Activated T-cell treated with anti-CD3 and anti-CD28 coated beads for 24 hours (primary cell): ENCODE results near the gene TMEM132E.
A peak's percentile ranks its signal among the peaks of the same experiment; 100 is the strongest.

Experiments used
- DNase-seq: peaks from one replicate; pipeline ENCODE4 v3.0.0-alpha.2; 2020; ENCODE audit warnings: low read depth

TMEM132E gene

DNA sequence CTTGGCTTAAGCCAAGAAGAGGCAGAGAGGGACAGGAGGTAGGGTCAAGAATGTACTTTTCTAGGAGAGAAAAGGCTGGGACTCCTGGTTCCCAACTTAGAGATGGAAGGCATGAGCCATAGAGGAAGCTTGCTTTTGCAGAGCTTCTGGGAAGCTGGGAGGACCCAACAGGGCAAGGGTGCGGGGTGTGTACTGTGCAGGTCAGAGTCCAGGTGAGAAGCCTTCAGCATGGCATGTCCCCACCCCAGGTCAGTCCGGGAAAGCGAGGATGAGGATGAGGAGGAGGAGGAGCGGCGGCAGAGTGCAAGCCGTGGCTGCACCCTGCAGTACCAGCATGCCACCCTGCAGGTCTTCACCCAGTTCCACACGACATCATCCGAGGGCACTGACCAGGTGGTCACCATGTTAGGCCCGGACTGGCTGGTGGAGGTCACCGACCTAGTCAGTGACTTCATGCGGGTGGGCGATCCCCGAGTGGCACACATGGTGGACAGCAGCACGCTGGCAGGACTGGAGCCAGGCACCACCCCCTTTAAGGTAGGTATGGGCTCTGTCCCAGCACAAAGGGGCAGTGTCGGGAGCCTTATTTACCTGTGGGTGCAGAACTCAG, 55.3 kb downstream of the TMEM132E start:
- no peak for DNase-seq

DNA sequence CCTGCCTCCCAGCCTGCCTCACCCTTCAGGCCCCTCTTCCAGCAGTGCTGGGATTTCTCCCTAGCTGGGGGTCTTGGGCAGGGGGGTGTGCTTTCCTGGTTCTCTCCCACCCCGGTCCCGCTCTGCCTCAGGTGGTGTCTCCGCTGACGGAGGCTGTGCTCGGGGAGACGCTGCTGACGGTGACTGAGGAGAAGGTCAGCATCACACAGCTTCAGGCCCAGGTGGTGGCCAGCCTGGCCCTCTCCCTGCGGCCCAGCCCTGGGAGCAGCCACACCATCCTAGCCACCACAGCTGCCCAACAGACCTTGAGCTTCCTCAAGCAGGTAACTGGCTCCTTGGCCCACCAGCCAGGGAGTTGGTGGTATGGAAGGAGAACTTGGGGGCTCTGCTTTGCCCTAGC, 56.5 kb downstream of the TMEM132E start:
- DNase-seq: no peak

DNA sequence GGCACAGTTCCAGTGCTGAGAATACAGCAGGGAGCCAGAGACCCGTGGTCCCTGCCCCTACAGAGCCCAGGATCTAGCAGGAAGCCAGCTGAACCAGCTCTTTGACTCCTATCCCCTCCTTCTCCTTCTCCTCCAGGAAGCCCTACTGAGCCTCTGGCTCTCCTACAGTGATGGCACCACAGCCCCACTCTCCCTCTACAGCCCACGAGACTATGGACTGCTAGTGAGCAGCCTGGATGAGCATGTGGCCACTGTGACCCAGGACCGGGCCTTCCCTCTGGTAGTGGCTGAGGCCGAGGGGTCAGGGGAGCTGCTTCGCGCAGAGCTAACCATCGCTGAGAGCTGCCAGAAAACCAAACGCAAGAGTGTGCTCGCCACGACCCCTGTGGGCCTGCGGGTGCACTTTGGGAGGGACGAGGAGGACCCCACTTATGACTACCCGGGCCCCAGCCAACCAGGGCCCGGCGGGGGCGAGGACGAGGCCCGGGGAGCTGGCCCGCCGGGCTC, 57.7 kb downstream of the TMEM132E start:
- no peak for DNase-seq

DNA sequence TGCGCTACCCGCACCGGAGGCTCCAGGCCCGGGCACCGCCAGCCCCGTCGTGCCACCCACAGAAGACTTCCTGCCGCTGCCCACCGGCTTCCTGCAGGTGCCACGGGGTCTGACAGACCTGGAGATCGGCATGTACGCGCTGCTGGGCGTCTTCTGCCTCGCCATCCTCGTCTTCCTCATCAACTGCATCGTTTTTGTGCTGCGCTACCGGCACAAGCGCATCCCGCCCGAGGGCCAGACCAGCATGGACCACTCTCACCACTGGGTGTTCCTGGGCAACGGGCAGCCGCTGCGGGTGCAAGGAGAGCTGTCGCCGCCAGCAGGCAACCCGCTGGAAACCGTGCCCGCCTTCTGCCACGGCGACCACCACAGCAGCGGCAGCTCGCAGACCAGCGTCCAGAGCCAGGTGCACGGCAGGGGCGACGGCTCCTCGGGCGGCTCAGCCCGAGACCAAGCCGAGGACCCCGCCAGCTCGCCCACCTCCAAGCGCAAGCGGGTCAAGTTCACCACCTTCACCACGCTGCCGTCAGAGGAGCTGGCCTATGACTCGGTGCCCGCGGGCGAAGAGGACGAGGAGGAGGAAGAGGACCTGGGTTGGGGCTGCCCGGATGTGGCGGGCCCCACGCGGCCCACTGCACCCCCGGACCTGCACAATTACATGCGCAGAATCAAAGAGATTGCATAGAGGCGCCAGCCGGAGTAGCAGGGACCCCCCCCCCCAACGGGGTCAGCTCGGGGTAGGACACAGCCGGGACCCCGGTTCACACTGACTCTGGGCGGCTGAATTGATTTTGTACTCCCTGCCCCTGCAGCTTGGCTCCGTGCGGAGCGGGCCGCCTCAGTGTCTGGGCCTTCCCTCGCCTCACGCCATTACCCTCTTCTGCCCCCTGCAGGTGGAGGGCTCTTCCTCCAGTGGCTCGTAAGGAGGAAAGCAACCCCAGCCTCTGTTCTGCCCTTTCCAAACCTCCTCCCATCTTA, 58.5 kb downstream of the TMEM132E start:
- DNase-seq: peak; percentile 74

DNA sequence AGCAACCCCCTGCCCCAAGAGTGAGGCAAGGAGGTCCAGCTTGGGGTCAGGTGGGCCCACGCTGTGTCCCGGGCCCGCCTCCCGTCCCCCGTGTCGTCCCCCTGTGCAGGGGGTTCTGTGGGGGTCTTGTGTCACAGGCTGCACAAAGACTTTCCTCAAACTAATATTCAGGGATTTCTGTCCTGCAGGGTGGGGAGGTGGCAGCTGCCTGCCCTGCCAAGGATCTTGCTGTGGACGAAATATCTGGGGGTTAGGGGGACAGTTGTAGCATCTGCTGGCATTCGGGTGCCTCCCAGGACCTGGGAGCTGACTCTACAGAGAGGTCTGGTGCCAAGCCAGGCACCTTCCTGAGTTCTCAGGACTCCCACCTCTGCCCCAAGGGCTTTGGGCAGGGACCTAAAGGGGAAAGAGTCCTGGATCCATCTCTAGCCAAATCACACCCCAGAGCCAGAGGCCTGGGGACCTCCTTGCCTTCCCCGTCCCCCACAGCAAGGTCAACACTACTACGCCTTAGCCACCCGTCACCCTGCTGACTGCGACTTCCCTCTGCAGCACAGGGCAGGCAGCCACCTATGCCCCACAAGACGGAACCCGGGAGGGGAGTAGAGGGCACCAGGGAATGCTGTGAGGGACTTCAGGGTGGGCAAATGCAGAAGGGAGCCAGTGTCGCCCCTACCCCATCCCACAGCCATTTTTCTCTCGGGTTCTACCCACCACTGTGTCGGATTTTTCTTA, 59.3 kb downstream of the TMEM132E start:
- DNase-seq: no peak

DNA sequence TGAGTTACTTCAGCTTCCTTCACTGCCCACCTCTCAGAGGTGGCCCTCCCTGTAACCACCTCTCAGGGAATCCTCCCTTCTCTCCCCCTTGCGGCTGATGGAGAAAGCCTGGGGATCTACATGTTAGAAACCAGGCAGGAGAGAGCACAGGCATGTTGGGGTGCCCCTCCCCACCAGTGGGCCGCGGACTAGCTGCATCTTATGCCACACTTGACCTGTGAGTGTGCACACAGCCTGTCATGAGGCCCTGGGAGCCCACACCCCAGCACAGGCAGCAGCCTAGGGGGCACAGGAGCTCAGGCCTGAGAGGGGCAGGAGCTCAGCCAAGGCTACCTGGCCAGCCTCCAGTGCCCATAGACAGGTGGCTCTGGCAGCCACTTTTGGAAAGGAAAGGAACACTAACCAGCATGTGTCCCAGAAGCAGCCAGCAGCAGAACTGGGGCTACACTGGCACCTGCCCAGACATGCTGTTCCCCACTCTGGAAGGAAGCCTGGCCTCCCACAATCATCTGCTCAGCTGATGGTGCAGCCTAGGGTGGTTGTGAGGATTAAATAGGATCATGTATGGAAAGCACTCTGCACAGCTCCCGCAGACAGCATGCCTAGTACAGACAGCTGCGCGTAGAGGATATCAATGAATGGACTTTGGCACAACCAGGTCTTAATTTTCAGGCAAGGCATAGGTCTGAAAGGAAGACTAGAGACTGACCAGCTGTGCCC, 60.5 kb downstream of the TMEM132E start:
- no peak for DNase-seq

DNA sequence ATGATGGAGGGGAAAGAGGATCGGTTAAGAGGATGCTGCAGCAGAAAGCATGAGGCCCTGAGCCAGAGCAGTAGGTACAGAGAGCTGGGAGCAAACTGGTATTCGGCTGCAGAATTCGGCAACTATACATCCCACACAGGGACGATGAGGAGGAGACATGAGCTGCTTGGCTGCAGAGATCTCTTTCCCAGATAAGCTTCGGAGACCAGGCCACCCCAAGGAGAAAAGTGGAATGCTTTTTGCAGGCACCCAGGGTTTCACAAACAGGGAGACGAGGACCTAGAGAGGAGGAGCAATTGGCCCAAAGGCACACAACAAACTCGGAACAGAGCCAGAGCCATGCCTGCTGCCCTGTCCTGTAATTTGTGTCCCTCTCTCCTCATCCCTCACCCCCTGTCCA, 62.0 kb downstream of the TMEM132E start:
- no peak for DNase-seq

DNA sequence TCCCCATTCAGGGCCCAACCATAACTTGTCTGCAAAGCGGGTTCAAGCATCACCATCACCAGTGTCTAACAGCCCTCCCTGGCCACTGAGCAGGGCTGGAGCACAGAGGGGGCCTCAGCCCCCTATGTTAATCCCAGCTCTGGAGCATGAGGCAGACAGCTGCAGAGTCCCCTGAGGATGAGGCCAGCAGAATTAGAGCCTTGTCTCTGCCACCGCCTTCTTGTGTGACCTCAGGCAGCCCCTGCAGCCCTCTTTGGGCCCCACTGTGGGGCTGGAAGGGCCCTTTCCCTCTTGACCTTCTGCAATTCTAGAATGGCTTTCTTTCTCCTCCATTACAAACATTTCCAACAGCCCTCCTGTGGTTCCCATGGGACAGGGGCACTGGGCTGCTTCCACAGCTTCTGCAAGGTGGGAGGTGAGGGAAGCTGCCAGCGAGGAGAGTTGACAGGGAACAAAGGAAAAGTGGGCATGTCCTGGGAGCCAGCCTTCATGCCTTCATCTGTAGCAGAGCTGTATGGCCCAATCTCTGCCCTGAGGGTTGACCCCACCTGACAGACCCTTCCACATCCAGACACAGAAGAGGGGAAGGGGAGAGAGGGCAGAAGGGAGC, 65.7 kb downstream of the TMEM132E start:
- DNase-seq: no peak

DNA sequence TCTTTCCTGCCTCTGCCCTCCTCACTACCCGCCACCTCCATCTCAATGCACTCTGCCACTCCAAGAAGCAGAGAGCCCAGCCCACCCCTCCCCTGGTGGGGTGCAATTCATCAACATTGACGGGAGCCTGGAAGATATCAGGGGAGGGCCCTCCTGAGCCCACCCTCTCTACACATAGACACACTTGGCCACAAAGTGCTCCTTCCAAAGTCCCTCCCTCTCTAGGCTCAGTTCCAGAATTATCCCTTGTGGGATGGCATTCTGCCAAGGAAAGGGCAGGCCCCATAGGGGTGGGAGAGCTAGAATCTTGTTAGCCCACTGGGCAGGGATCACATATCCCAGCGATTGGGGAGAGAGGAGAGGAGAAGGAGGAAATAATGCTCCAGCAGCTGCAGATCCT, 66.2 kb downstream of the TMEM132E start:
- DNase-seq: no peak

DNA sequence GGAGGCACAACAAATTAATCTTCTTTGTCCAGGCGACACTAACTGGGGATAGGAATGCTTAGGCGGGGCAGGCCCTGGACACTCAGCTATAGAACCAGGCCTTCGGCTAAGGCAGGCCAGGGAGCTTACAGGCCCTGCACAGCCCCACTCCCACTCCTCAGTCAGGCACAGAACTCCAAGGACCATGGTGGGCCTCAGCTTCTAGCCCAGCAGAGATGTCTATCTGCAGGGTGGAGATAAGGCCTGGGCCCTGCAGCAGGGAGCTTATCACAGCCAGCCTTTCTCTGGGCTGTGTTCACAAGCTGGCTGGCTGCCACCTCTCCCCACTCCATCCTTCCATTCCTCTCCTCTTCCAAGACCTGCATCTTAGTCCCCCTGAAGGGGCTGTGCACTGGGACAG, 68.1 kb downstream of the TMEM132E start:
- no peak for DNase-seq

DNA sequence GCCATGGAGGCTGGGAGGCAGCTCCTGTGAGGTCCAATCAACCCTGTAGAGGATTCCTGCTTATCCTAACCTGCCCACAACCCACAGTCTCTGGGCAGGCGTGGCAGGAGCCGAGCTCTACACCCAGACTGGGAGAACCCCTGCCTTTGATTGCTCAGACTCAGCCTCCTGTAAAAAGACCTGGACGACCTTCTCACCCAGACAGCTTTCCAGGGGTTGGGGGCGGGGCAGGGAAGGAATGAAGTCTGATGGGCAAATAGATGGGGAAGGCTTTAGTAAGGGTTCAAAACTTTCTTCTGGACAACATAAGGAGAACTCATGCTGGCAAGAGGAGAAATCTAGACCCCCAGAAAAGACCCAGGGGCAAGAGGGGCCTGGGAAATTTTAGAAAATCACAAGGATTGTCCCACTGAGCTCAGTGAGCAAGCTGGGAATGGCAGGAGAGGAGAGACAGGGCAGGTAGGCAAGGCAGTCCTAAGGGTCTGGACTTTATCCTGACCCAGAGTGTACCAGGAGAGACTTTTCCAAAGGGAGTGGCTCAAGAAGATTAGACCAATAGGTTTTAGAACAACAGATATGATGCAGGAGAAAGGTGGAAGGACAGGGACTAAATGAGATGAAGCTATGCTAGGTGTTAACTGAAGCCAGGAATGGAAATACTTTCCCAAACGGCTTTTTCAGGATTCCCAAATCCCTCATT, 70.8 kb downstream of the TMEM132E start:
- DNase-seq: no peak

DNA sequence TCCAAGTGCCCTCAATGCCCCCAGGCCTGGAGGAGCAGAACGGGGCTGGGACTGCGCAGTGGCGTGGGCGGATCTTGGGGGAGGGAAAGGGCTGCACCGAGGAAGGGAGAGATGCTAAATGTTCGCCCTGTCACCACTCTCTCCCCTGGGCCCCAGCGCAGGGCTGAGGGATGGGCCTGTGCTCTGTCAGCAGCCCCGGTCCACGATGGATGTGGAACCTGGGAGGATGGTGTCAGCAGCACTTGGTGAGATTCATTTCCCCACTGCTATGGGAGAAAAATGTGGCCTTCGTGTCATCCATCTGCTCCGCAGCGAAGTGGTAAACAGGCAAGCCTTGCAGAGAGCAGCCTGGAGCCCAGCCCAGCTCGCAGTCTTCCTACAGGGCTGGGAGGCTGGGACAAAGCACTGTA, 72.0 kb downstream of the TMEM132E start:
- no peak for DNase-seq

DNA sequence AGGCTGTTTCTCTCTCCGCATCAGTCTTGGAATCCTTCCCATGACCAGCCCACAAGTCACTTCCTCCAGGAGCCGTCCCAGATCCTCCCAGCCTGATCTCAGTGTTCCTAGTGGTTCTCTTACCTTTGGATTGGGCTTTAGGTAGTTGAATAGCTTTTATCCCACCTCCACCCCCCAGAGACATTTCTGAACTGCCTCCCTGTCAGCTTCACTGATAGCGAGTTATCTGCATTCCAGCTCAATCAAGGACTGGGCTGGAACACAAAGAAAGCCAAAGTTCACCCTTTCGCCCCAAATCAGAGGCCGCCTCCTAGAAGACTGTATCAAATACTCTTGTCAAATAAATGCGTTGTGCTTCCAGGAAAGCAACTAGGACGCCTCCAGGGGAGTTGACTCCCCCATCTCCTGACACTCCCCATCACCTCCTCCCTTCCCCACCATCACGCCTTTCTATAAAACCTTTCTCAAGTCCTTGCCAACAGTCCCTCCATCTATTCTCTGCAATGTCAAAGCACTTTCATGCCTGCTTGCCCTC, 72.7 kb downstream of the TMEM132E start:
- DNase-seq: no peak

DNA sequence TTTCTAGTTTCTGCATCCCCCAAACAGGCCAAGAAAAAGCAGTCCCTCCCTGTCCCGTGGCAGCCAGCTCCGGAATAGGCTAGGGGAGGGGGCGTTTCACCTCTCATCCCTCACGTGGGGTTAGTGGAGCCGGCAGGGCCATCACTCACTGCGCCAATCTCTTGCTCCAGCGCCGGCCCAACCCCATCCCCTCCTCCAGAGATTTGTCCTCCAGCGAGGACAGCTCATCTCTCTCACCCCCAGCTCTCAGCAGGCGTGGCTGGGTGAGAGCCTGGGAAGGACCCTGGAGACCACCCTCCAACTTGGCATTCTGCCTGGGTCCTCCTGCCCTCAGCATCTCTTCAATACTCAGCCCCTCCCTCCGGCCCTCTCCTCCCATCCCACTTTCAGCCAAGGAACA, 74.1 kb downstream of the TMEM132E start:
- no peak for DNase-seq

DNA sequence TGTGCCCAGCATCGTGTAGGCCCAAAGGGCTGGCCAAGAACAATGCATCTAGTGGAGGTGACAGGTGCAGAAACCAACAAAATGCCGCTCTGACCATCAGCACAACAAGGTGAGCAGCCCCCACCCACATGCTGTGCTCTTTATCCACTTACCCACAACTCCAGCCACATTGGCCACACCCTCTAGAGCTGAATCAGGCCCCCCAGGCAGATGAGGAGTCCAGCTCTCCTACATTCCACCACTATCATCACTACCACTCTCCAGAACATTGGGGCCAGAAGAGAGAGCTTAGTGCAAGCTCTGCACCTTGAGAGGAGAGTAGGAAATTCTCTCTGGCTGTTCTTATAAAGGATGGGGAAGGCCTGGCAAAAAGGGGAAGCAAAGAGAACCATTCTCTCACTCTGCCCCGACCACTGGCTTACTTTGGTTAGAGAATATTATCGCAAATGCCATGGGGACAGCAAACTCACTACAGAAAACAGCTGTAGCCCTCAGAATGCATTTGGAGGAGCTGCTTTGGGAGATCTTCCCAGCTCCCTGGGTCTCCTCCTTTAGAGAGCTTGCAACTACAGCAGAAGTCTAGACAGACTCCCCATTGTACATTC, 75.0 kb downstream of the TMEM132E start:
- DNase-seq: no peak

DNA sequence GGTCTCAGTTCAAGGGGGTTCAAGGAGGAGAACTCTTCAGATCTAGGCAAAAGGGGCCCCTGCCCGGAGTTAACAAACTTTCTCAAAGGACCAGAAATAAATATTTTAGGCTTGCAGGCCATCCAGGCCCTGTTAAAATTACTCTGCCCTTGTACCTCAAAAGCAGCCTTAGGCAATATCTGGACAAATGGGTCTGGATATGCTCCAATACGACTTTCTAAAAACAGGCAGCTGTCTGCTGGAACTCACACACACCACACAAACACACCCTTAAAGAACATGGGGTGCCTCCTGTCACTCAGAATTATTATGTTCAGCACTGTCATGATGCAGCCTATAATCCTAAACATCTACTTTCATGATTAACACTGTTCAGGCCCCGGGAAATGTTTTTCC, 75.5 kb downstream of the TMEM132E start:
- DNase-seq: no peak

DNA sequence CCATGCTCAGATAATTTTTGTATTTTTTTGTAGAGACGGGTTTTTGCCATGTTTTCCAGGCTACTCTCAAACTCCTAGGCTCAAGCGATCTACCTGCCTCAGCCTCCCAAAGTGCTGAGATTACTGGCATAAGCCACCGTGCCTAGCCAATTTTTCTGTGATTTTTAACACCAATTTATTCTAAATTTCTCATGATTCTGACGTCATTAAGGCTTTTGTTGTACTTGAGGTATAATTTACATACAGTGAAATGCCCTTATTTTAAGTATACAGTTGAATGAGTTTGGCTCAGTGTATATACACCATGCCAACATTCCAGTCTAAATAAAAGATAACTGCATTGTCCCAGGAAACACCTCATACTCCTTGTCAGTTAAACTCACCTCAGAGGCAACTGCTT, 77.4 kb downstream of the TMEM132E start:
- DNase-seq: no peak

DNA sequence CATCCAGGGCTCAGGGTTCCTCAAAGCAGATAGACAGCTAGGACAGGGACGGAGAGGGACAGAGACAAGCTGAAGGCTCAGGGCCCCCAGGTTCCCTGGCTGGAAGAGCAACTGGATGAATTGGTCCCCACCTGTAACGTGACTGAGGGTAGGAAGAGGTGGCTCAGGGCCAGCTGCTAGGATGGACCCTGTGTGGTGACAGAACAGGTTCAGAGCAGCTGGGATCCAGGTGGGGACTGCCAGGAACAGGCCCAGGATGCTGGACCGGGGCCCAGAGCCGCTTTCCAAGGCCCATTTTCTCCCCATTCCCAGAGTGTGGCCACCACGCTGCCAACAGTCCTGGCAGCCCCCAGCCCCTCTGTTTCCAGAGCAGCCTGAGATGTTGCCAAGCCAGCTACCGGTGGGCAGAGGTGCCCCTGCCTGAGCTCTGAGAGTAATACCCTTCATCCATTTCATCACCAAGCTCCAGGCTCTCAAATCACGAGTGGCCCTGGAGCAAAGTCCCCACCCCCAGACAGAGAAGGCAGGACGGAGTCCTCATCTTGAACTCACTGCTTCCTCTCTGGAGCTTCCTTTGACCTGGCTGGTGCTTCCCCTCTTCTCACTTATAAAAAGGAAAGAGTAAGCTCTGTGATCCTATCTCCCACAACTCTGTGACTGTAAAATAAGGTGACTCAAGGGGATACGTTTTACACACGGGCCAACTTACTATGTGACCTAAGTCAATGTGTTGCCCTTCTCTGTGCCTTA, 79.6 kb downstream of the TMEM132E start:
- no peak for DNase-seq

DNA sequence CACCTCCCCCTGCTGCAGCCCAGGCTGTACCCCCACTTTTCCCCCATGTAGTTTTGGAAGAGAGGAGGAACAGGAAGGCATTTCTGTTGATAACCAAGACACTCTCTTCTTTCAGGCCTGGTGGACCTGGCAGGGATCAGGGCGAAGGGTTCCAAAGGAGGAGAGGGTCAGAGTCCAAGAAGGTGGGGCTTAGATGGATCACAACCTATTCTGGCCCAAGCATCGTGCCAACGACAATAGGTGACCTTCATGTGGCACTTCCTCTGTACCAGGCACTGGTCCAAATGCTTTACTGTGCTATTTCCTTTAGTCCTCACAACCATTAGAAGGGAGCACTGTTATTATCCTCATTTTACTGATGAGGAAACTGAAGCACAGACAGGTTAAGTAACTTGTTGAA, 84.3 kb downstream of the TMEM132E start:
- no peak for DNase-seq
